Erythroblast (primary cell): ENCODE data around the gene DDX47.

ENCODE experiments used
- GATA1 ChIP-seq: IDR thresholded peaks from 2 replicates; pipeline ENCODE4 v1.6.1; 2011; ENCODE audit warnings: low read depth, mild to moderate bottlenecking, control low read depth, low read length, moderate library complexity
- POLR2A ChIP-seq: IDR thresholded peaks from 2 replicates; pipeline ENCODE4 v1.6.1; 2011; ENCODE audit warnings: mild to moderate bottlenecking, low read length

- TF ChIP-seq POLR2A = no peak
- TF ChIP-seq GATA1 = no peak
These were observed 6.2 kb upstream of the DDX47 start for GRCh38 chr12:12806784-12807516.
